ENCODE measurements around the gene TPCN1. TPM values are rescaled to one million over a fixed set of nuclear protein-coding genes. Genes with fewer than 3 reads are reported as not detected.

TPCN1 gene
- total RNA-seq, 1 experiment from 2014 or later = 29.7 TPM

- Histone ChIP-seq H3K4me3 (replicated peaks in 1 of 2; ENCODE audit: low read depth in 1 of 2, low read length in 2 of 2) (no peak overlapping the region), H3K9ac (ENCODE audit: low read length) (no peak overlapping the region), H3K27me3 (ENCODE audit: insufficient read depth, low read length) (no peaks in the 10 kb centered on the region), H3K4me1 (ENCODE audit: control insufficient read depth in 1 of 2, insufficient read depth in 2 of 2, low read length in 2 of 2) (peaks cover 29 to 46% of the 10 kb centered on the region in 2 experiments), H3K79me2 (ENCODE audit: insufficient read depth, low read length) (no peaks in the 10 kb centered on the region), H3K4me2 (ENCODE audit: low read length) (no peak overlapping the region), H3K27ac (ENCODE audit: low read depth, low read length) (no peak overlapping the region), H3K9me2 (ENCODE audit: insufficient read depth) (no peaks in the 10 kb centered on the region), H4K20me1 (ENCODE audit: insufficient read depth) (no peaks in the 10 kb centered on the region), H3K9me3 (ENCODE audit: control insufficient read depth in 1 of 2, insufficient read depth in 1 of 2, low read depth in 1 of 2, low read length in 2 of 2) (no peaks in the 10 kb centered on the region), H3K36me3 (ENCODE audit: control insufficient read depth in 1 of 2, insufficient read depth in 2 of 2, low read length in 2 of 2) (no peaks in the 10 kb centered on the region), H2AFZ (ENCODE audit: low read depth, low read length, poor library complexity, severe bottlenecking) (no peak overlapping the region)
- intact Hi-C loops (cut with micrococcal nuclease) = no loop called here
- CTCF ChIA-PET = no interaction called here
- DNase-seq (ENCODE audit: low read depth, low spot score) (no peak), ATAC-seq (no peak)
- POLR2A ChIA-PET = interaction anchor here (0.6 kb wide), 1 partner anchor 119 kb away, joined by 3 read pairs; no protein-coding TSS in a partner anchor
- TF ChIP-seq, protein P1, sequence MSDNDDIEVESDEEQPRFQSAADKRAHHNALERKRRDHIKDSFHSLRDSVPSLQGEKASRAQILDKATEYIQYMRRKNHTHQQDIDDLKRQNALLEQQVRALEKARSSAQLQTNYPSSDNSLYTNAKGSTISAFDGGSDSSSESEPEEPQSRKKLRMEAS (IDR thresholded peaks at IDR 0.05) = no peak
- TF ChIP-seq TCF7L2 (IDR thresholded peaks at IDR 0.05; ENCODE audit: borderline replicate concordance, extremely low read depth, insufficient read depth, insufficient read length) = no peak
- no peak for TF ChIP-seq POLR2A (IDR thresholded peaks at IDR 0.05; ENCODE audit: borderline replicate concordance, extremely low read depth, insufficient read depth, insufficient read length)
- TF ChIP-seq SIN3A (IDR thresholded peaks at IDR 0.05; ENCODE audit: low read depth) = no peak
- no peak for TF ChIP-seq REST (IDR thresholded peaks at IDR 0.05; ENCODE audit: low read depth)
- TF ChIP-seq POLR2AphosphoS5 (IDR thresholded peaks at IDR 0.05; ENCODE audit: low read depth, low read length) = no peak
- no peak for TF ChIP-seq YY1 (IDR thresholded peaks at IDR 0.05; ENCODE audit: extremely low read depth, insufficient replicate concordance, low read depth, low read length)
- TF ChIP-seq CBX3 (IDR thresholded peaks at IDR 0.05; ENCODE audit: low read depth) = no peak
- TF ChIP-seq EGR1 (IDR thresholded peaks at IDR 0.05; ENCODE audit: low read depth) = no peak
- no peak for TF ChIP-seq CEBPB (IDR thresholded peaks at IDR 0.05; ENCODE audit: low read depth)
- TF ChIP-seq SP1 (IDR thresholded peaks at IDR 0.05; ENCODE audit: low read depth) = no peak
- no peak for TF ChIP-seq FOSL1 (IDR thresholded peaks at IDR 0.05; ENCODE audit: low read depth)
- no peak for TF ChIP-seq EZH2phosphoT487 (IDR thresholded peaks at IDR 0.05; ENCODE audit: borderline replicate concordance)
- TF ChIP-seq JUND (IDR thresholded peaks at IDR 0.05) = no peak
- TF ChIP-seq SRF (IDR thresholded peaks at IDR 0.05; ENCODE audit: low read depth) = no peak
- TF ChIP-seq RAD21 (IDR thresholded peaks at IDR 0.05; ENCODE audit: low read depth) = no peak
- TF ChIP-seq, protein P2, sequence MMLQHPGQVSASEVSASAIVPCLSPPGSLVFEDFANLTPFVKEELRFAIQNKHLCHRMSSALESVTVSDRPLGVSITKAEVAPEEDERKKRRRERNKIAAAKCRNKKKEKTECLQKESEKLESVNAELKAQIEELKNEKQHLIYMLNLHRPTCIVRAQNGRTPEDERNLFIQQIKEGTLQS (IDR thresholded peaks at IDR 0.05) = no peak
- RAD21 ChIA-PET (ENCODE audit: low non-redundant PET in 1 of 2, low total read pairs in 2 of 2, uncharacterized antibody in 2 of 2, unreplicated experiment in 2 of 2) = no interaction called here
- no TSS peak for BruUV-seq (replicated peaks)
Observed at GRCh38 chr12:113216027-113216426, 5.2 kb upstream of the TPCN1 start.

Measured in HCT116 (cell line).